ENCODE results near the gene TOR1B.

TOR1B gene

DNA sequence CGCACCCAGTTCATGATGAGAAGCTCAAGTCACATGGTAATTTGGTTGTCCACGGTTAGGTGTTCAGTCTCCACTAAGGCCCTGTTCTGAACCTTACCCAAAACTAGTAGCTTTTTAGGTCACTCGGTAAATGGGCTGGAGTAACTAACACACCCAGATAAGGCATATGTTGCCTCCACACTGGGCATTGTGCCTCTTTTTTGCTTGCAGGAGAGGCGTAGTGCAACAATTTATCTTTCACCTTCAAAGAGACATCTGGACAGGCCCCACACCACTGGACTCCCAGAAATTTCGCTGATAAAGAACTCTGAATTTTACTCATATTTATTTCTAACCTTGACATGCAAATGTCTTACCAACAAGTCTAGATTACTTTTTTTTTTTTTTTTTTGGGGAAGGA is 33.3 kb upstream of the TOR1B start:
- no peak overlapping the region for H3K27ac ChIP-seq (ENCODE audit: low read depth, low read length)
- TF ChIP-seq, protein P1, sequence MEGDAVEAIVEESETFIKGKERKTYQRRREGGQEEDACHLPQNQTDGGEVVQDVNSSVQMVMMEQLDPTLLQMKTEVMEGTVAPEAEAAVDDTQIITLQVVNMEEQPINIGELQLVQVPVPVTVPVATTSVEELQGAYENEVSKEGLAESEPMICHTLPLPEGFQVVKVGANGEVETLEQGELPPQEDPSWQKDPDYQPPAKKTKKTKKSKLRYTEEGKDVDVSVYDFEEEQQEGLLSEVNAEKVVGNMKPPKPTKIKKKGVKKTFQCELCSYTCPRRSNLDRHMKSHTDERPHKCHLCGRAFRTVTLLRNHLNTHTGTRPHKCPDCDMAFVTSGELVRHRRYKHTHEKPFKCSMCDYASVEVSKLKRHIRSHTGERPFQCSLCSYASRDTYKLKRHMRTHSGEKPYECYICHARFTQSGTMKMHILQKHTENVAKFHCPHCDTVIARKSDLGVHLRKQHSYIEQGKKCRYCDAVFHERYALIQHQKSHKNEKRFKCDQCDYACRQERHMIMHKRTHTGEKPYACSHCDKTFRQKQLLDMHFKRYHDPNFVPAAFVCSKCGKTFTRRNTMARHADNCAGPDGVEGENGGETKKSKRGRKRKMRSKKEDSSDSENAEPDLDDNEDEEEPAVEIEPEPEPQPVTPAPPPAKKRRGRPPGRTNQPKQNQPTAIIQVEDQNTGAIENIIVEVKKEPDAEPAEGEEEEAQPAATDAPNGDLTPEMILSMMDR (IDR thresholded peaks at IDR 0.05; ENCODE audit: low read depth, low read length, poor library complexity, severe bottlenecking) = no peak
- no peak for TF ChIP-seq EZH2phosphoT487 (IDR thresholded peaks at IDR 0.05; ENCODE audit: borderline replicate concordance, low read length)

GRCh38 chr9:129770741-129771140 is 32.2 kb upstream of the TOR1B start:
- H3K9me2 ChIP-seq (replicated peaks; ENCODE audit: control insufficient read depth, low read length) = no peaks in the 10 kb centered on the region
- no peak overlapping the region for H3K4me2 ChIP-seq (ENCODE audit: low read length)
- H3K4me1 ChIP-seq (ENCODE audit: control insufficient read depth, low read length) = no peaks in the 10 kb centered on the region
- no peaks in the 10 kb centered on the region for H3F3A ChIP-seq (ENCODE audit: control insufficient read depth, insufficient read depth)
- no peaks in the 10 kb centered on the region for H4K20me1 ChIP-seq (ENCODE audit: control insufficient read depth, insufficient read depth, low read depth, low read length)
- no peaks in the 10 kb centered on the region for H3K36me3 ChIP-seq (ENCODE audit: control insufficient read depth, low read length)
- H3K27ac ChIP-seq (ENCODE audit: low read depth, low read length) = no peak overlapping the region
- TF ChIP-seq, protein P1 (IDR thresholded peaks at IDR 0.05; ENCODE audit: low read depth, low read length, poor library complexity, severe bottlenecking) = no peak
- no peak for TF ChIP-seq EZH2phosphoT487 (IDR thresholded peaks at IDR 0.05; ENCODE audit: borderline replicate concordance, low read length)
- H3K9me3 ChIP-seq (ENCODE audit: control insufficient read depth, insufficient read depth, low read length) = no peaks in the 10 kb centered on the region
- peaks cover 4% of the 10 kb centered on the region; the same call in 1 of the 2 replicates for H3K27me3 ChIP-seq (ENCODE audit: control insufficient read depth, low read length)
- H3K4me3 ChIP-seq (ENCODE audit: low read length) = no peak overlapping the region
- H3K79me2 ChIP-seq (ENCODE audit: control insufficient read depth, low read length) = no peaks in the 10 kb centered on the region

More for the DNA sequence above, 33.3 kb upstream of the TOR1B start:
- Histone ChIP-seq H3K4me2 (ENCODE audit: low read length) (no peak overlapping the region), H4K20me1 (ENCODE audit: control insufficient read depth, insufficient read depth, low read depth, low read length) (no peaks in the 10 kb centered on the region), H3K79me2 (ENCODE audit: control insufficient read depth, low read length) (no peaks in the 10 kb centered on the region), H3K36me3 (ENCODE audit: control insufficient read depth, low read length) (no peaks in the 10 kb centered on the region), H3K4me3 (ENCODE audit: low read length) (no peak overlapping the region), H3K9me3 (ENCODE audit: control insufficient read depth, insufficient read depth, low read length) (no peaks in the 10 kb centered on the region), H3F3A (ENCODE audit: control insufficient read depth, insufficient read depth) (no peaks in the 10 kb centered on the region), H3K9me2 (replicated peaks; ENCODE audit: control insufficient read depth, low read length) (no peaks in the 10 kb centered on the region), H3K4me1 (ENCODE audit: control insufficient read depth, low read length) (no peaks in the 10 kb centered on the region), H3K27me3 (ENCODE audit: control insufficient read depth, low read length) (peaks cover 2% of the 10 kb centered on the region; the same call in 1 of the 2 replicates)

DNA sequence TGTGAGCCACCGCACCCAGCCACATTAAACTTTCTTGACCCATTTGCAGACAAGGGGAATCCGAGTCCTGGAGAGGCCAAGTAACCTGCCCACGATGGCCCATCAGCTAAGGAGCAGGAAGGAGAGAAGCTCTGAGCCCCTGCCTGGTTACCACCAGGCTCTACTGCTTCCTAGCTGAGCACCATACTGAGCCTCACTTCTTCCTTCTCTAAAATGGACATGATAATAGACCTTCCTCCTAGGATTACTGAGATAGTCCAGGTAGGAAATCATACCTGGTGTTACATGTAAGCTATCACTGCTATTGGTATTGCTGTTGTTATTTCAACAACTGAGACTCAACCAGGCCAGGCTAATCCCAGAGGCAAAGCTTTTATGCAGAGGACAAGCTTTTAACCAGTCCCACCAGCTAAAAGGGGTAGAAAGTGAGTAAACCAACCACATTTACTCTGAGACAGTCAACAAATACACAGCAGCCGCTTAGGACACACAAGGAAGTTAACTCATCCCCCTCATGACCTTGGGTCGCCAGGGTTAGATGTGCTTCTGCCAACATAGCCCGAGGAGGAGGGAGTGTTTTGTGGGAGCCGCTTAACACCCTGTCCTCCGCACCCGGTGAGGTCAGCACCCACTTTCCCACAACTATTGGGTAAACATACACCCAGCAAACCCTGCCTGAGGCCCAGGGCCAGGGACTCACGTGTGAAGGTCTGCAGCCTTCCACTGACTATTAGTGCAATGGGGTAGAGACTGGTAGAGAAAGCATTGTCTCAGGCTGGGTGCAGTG is 29.5 kb upstream of the TOR1B start:
- H3F3A ChIP-seq (ENCODE audit: control insufficient read depth, insufficient read depth) = no peaks in the 10 kb centered on the region
- H3K79me2 ChIP-seq (ENCODE audit: control insufficient read depth, low read length) = no peaks in the 10 kb centered on the region
- H3K4me2 ChIP-seq (ENCODE audit: low read length) = no peak overlapping the region
- TF ChIP-seq EZH2phosphoT487 (IDR thresholded peaks at IDR 0.05; ENCODE audit: borderline replicate concordance, low read length) = no peak
- TF ChIP-seq, protein P1 (IDR thresholded peaks at IDR 0.05; ENCODE audit: low read depth, low read length, poor library complexity, severe bottlenecking) = no peak
- H3K4me3 ChIP-seq (ENCODE audit: low read length) = no peak overlapping the region
- no peaks in the 10 kb centered on the region for H3K4me1 ChIP-seq (ENCODE audit: control insufficient read depth, low read length)
- H3K27ac ChIP-seq (ENCODE audit: low read depth, low read length) = no peak overlapping the region
- H3K9me3 ChIP-seq (ENCODE audit: control insufficient read depth, insufficient read depth, low read length) = no peaks in the 10 kb centered on the region
- H3K27me3 ChIP-seq (ENCODE audit: control insufficient read depth, low read length) = peaks cover 17% of the 10 kb centered on the region
- H4K20me1 ChIP-seq (ENCODE audit: control insufficient read depth, insufficient read depth, low read depth, low read length) = no peaks in the 10 kb centered on the region
- H3K36me3 ChIP-seq (ENCODE audit: control insufficient read depth, low read length) = no peaks in the 10 kb centered on the region
- H3K9me2 ChIP-seq (replicated peaks; ENCODE audit: control insufficient read depth, low read length) = no peaks in the 10 kb centered on the region

All from DOHH2 (cell line).